ENCODE measurements around the gene NCKAP5. TPM values are rescaled to one million over a fixed set of nuclear protein-coding genes. Genes with fewer than 3 reads are reported as not detected.

The NCKAP5 gene
- total RNA-seq, 6 donors from 2014 or later, result 22.1 to 51.1 (median 41.4) TPM

DNA sequence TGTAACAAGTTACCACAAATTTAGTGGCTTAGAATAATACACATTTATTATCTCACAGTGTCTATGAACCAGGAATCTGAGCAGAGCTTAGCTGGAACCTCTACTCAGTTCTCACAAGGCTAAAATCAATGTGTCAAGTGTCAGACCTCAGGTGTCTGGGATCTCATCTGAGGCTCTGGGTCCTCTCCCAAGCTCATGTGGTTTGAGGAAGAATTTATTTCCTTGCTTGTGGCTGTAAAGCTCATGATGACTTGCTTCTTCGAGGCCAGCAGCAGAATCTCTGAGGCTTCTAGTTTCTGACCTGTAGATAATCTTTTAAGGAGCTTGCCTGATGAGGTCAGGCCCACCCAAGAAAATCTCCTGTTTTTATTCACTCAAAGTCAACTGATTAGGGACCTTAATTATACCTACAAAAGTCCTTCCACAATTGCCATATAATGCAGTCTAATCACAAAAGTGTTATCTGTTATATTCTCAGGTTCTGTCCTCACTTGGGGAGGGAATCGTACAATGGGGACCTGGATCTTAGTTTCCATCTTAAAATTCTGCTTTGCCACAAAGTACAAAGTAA, 14.3 kb downstream of the NCKAP5 start:
- no peak overlapping the region for H3K4me3 ChIP-seq
- ATAC-seq (ENCODE audit: low FRiP score in 2 of 2), result no peak

DNA sequence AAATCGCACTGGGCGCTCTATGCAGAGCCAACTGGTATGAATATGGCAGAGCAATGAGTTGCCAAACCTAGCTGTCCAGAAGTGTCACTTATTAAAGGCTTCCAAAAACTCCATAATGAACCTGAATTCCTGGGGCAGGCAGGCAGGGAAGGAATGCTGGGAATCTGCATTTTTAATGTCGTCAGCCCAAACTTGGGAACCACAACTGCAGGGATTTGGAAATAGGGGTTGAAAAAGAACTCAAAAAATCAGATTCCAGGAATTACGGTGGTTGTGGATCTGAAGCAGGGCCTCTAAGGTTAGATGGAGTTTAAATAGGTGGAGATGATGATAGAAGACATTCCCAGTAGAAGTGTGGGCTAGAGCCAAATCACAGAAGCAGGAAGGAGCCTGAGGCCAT, 15.0 kb downstream of the NCKAP5 start:
- Histone ChIP-seq H3K4me3 (no peak overlapping the region), H3K9me3 (no peaks in the 10 kb centered on the region), H3K36me3 (no peaks in the 10 kb centered on the region), H3K4me1 (no peaks in the 10 kb centered on the region), H3K27ac (no peak overlapping the region), H3K27me3 (no peaks in the 10 kb centered on the region)
- DNase-seq (no peak), ATAC-seq (ENCODE audit: low FRiP score in 2 of 2) (no peak)
- 91 to 92% methylated on average over 4 of the region's 4 CpGs for WGBS, 2 donors
- TF ChIP-seq EP300 (IDR thresholded peaks at IDR 0.05), result no peak
- TF ChIP-seq POLR2AphosphoS5 (IDR thresholded peaks at IDR 0.05), result no peak
- TF ChIP-seq POLR2A (IDR thresholded peaks at IDR 0.05), result no peak
- TF ChIP-seq, protein P1, sequence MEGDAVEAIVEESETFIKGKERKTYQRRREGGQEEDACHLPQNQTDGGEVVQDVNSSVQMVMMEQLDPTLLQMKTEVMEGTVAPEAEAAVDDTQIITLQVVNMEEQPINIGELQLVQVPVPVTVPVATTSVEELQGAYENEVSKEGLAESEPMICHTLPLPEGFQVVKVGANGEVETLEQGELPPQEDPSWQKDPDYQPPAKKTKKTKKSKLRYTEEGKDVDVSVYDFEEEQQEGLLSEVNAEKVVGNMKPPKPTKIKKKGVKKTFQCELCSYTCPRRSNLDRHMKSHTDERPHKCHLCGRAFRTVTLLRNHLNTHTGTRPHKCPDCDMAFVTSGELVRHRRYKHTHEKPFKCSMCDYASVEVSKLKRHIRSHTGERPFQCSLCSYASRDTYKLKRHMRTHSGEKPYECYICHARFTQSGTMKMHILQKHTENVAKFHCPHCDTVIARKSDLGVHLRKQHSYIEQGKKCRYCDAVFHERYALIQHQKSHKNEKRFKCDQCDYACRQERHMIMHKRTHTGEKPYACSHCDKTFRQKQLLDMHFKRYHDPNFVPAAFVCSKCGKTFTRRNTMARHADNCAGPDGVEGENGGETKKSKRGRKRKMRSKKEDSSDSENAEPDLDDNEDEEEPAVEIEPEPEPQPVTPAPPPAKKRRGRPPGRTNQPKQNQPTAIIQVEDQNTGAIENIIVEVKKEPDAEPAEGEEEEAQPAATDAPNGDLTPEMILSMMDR (IDR thresholded peaks at IDR 0.05), result no peak

More for the DNA sequence above, 14.3 kb downstream of the NCKAP5 start:
- TF ChIP-seq, protein P1 (IDR thresholded peaks at IDR 0.05), result no peak
- no peak for TF ChIP-seq EP300 (IDR thresholded peaks at IDR 0.05)
- H3K4me1 ChIP-seq, result no peaks in the 10 kb centered on the region
- H3K9me3 ChIP-seq, result no peaks in the 10 kb centered on the region
- no peak for DNase-seq
- no peak overlapping the region for H3K27ac ChIP-seq
- WGBS, 2 donors, result 93 to 97% methylated on average over 2 of the region's 2 CpGs
- H3K27me3 ChIP-seq, result no peaks in the 10 kb centered on the region
- no peaks in the 10 kb centered on the region for H3K36me3 ChIP-seq

DNA sequence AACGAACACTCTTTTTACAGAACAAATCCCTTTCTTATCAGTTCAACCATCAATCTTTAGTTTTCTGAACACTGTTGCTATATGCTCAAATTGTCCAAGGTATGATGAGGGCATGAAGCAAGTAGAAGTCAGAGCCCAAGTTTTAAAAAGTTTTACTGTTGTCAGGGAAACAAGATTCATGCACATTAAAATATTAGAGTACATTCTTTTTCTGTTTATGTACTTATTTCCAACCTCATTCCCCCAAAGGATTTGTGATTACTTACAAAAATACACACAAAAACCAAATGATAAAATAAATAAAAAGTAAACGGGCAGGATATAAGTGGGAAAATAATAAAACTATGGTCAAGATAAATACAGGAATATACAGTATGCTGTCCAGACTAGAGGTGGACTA, 15.4 kb downstream of the NCKAP5 start:
- no peak for ATAC-seq (ENCODE audit: low FRiP score in 2 of 2)
- TF ChIP-seq EP300 (IDR thresholded peaks at IDR 0.05) (no peak), POLR2AphosphoS5 (IDR thresholded peaks at IDR 0.05) (no peak), POLR2A (IDR thresholded peaks at IDR 0.05) (no peak)
- TF ChIP-seq, protein P1 (IDR thresholded peaks at IDR 0.05), result no peak
- no peak for DNase-seq
- no peak overlapping the region for H3K4me3 ChIP-seq
- 66 to 71% methylated on average over 2 of the region's 2 CpGs for WGBS, 2 donors
- H3K36me3 ChIP-seq, result no peaks in the 10 kb centered on the region
- no peaks in the 10 kb centered on the region for H3K4me1 ChIP-seq
- H3K9me3 ChIP-seq, result no peaks in the 10 kb centered on the region
- H3K27ac ChIP-seq, result no peak overlapping the region
- H3K27me3 ChIP-seq, result no peaks in the 10 kb centered on the region

DNA sequence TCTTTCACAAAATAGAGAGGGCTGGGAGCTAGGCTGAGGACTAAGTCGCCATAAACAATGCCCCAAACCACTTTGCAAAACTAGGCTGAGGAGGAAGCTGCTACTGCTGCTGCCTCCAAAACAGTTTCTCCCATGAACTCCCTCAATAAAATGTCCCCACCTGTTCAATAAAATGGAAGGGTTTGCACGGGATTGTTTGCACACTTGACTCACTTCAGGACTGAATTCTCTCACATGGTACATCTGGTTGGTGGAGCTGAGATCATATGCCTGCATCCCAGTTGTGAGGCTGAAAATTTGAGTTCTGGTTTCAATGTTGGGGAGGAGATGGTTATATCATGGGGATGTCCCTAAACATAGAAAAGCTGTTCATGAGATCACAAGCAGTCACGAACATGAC, 26.5 kb downstream of the NCKAP5 start:
- WGBS, 2 donors, result 78 to 82% methylated on average over 3 of the region's 3 CpGs
- no peak for DNase-seq
- H3K4me3 ChIP-seq, result no peak overlapping the region
- no peaks in the 10 kb centered on the region for H3K9me3 ChIP-seq
- no peaks in the 10 kb centered on the region for H3K27me3 ChIP-seq
- H3K4me1 ChIP-seq, result no peaks in the 10 kb centered on the region
- TF ChIP-seq POLR2A (IDR thresholded peaks at IDR 0.05) (no peak), EP300 (IDR thresholded peaks at IDR 0.05) (no peak), POLR2AphosphoS5 (IDR thresholded peaks at IDR 0.05) (no peak)
- TF ChIP-seq, protein P1 (IDR thresholded peaks at IDR 0.05), result no peak
- H3K36me3 ChIP-seq, result no peaks in the 10 kb centered on the region
- no peak for ATAC-seq (ENCODE audit: low FRiP score in 2 of 2)
- no peak overlapping the region for H3K27ac ChIP-seq

DNA sequence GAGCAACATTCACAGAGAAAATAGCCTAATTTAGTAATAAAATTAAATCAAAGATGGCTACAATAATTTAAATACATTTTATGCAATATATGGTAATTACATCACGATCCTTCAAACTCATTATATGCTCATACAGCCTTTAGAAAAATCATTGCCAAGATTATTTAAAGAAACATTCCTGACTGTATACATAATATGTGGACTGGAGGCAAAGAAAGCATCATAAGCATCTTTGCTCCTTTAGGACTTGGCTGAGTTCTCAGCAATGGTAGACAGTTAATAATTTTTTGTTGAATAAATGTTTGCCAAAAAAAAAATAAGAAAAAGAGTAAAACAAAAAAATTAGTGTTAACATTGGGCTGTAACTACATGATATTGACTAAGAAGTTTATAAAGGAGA, 26.9 kb downstream of the NCKAP5 start:
- H3K4me1 ChIP-seq, result no peaks in the 10 kb centered on the region
- WGBS, 2 donors, result 72 to 73% methylated on average over 1 of the region's 1 CpG
- DNase-seq, result no peak

More for the DNA sequence above, 26.9 kb downstream of the NCKAP5 start:
- no peak overlapping the region for H3K27ac ChIP-seq
- TF ChIP-seq, protein P1 (IDR thresholded peaks at IDR 0.05), result no peak
- no peak for TF ChIP-seq POLR2A (IDR thresholded peaks at IDR 0.05)
- H3K36me3 ChIP-seq, result no peaks in the 10 kb centered on the region
- H3K4me3 ChIP-seq, result no peak overlapping the region
- H3K9me3 ChIP-seq, result no peaks in the 10 kb centered on the region
- no peak for ATAC-seq (ENCODE audit: low FRiP score in 2 of 2)
- H3K27me3 ChIP-seq, result no peaks in the 10 kb centered on the region

All from upper lobe of left lung (tissue), 6 donors.